Stimulated activated CD8-positive, alpha-beta memory T cell treated with anti-CD3 and anti-CD28 coated beads, Interleukin-15, amount 100 ng/mL, for 4 hours (primary cell): ENCODE results near the gene MAN1A1.
"Not testable (repeated sequence)": the region's sequence is repeated elsewhere in the genome, so short reads cannot be mapped to it uniquely, and the experiment has no call there.

Experiments used
- DNase-seq, 2 donors: peaks; one replicate each; pipeline ENCODE4 v3.0.0-alpha.2; 2020; ENCODE audit warnings: low read depth in 2 of 2

The MAN1A1 gene

DNA sequence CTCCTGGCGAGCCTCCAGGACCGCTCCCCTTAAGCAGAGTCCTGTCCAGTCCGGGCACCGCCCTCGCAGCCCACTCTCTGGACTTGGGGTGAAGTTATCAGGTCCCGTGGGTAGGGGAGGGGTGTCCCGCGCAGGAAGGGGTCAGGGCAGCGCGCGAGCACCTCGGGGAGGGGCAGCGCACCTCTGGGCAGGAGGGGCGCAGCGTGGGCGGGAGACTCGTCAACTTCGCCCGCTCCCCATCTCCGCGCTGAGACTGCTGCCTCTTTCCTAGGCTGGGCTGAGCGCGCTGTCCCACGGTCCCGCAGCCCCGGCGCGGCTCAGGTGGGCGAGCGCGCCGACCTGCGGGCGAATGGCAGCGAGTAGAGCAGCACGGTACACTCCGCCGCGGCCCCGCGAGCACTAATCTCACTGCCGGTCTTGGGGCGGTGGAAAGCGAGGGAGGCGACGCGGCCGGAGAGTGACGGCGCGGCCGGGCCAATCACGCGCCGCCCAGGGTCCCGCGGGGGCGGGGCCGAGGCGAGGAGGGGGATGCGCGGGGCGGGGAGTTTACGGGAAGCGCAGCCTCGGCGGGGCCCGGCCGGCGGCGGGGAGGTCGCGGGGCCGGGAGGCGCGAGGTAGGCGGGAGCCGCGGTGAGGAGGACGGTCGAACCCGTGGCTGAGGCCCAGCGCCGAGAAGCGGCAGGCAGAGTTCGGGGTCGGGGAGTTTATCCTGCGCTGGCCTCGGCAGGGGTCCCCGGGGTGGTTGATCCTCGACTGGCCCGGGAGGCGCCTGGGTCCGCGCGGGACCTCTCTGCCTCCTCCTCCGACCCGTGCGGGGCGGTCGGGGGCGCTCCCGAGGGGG is at the start of gene MAN1A1:
Gene MAN1A1, minus strand, starts transcription at position 401 of the 841 bp plus-strand sequence. CDS start 696 bp downstream, outside the sequence.
- peak; percentile 77 to 84 for DNase-seq

DNA sequence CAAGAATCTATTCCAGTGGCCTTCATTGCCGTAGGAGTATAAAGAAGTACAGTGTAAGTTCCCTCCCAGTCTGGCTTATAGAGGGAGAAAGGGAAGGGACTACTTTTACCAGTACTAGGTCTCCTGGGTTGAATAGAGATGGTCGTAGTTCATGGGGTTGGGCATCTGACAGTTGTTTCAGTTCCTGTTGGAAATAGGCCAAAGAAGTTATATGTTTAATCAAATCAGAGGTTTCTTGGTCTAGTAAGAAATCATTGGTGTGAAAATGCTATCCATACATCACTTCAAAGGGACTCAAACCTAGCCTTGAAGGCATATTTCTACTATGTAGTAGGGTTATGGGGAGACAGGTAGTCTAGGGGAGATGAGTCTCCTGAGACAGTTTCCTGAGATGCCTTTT is 45.6 kb upstream of the MAN1A1 start:
- no peak for DNase-seq

GRCh38 chr6:119390247-119390793 is 40.8 kb upstream of the MAN1A1 start:
- no peak for DNase-seq

GRCh38 chr6:119385994-119386393 is 36.4 kb upstream of the MAN1A1 start:
- DNase-seq, result no peak

GRCh38 chr6:119384444-119384843 is 34.9 kb upstream of the MAN1A1 start:
- no peak for DNase-seq

DNA sequence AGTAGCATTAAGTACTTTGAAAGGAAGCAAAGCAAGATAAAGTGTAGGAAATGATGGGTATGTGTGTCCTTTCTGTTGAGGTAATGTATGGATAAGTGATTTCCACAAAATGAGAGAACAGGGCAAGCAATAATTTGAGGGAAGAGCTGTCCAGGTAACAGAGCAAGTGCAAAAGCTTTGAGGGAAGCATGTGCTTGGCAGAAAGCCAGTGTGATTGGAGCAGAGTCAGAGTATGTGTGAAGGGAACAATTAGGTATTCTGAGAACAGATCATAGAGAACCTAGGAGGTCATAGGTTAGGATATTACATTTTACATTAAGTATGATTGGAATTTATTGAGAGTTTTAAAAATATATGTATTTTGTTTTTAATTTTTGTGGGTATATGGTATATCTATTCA is 30.2 kb upstream of the MAN1A1 start:
- DNase-seq, result no peak

DNA sequence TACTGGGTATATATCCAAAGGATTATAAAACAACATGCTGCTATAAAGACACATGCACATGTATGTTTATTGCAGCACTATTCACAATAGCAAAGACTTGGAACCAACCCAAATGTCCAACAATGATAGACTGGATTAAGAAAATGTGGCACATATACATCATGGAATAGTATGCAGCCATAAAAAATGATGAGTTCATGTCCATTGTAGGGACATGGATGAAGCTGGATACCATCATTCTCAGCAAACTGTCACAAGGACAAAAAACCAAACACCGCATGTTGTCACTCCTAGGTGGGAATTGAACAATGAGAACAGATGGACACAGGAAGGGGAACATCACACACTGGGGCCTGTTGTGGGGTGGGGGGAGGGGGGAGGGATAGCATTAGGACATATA is 27.5 kb upstream of the MAN1A1 start:
- DNase-seq, result not testable (repeated sequence)

- DNase-seq, result no peak
These were observed 20.5 kb upstream of the MAN1A1 start for GRCh38 chr6:119370080-119370479.

DNA sequence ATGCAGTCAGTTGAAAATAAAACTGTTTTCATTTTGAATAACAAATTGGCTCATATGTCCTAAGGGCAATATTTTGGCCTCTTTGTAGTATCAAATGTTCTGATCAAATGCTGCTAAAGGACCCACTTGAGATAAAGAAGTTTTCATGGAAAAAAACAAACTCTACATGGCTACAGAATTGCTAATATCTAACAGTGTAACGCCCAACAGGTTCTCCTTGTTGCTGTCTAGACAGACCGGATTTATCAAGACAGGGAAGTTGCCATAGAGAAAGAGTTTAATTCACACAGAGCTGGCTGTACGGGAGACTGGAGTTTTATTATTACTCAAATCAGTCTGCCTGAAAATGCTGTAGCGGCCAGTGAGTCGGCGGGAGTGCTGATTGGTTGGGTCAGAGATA is 19.4 kb upstream of the MAN1A1 start:
- no peak for DNase-seq

DNA sequence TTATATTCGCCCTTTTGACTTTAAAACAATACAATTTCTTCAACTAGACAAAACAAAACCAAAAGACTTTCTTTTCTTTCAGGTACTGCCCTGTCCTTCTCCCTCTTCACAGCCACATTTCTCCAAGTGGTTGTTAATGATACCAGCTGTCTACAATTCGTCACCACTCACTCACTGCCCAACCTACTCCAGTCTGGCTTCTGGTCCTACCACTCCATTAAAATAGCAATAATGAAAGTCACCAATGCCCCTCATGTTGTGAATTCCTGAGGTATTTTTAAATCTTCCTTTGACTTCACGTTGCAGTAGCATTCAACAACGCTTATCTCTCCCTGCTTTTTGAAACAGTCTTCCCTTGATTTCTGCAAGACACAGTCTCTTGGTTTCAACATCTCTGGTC is 11.6 kb upstream of the MAN1A1 start:
- DNase-seq, result no peak

DNA sequence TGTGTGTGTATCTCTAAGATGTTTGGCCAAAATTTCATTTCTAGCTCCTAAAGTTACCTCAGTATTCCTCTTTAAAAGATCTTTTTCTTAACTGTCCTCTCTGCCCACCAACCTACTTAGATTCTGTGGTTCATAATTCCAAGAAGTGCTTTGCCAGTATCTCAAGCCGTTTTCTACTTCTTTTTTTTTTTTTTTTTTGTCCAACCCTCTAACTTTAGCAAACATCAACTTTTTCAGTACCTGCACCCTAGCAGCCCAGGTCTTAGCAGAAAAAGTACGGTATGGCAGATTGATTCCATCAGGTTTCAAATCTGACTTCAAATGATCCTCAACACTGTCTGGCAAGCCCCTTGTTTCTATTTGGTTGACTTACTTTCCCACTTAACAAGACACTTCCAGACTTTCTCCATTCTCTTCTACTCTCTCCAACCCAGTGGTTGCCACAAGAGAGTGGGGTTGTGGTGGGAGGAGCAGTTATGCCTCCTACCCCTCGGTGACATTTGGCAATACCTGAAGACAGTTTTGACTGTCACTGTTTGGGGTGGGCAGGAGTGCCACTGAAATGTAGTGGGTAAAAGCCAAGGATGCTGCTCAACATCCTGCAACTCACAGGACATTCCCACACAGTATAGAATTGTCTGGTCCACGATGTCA is 10.8 kb upstream of the MAN1A1 start:
- DNase-seq, result no peak

DNA sequence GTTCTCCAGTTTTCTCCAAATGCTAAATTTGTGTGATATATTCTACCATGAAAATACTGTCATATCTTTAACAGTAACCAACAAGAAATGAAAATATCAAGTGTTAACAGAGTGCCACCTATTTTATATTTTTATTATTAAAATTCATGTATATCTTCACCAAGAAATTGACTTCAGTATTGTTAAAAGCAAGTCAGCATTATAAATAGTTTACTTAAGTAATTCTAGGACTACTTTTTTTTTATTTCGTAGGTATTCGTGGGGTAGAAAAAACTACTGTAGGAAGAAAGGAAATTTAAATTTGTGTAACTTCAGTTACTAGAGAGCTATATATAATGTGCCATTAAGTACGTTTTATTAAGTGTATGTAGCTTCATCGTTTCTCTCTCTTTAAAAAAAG is 6.3 kb upstream of the MAN1A1 start:
- no peak for DNase-seq

DNA sequence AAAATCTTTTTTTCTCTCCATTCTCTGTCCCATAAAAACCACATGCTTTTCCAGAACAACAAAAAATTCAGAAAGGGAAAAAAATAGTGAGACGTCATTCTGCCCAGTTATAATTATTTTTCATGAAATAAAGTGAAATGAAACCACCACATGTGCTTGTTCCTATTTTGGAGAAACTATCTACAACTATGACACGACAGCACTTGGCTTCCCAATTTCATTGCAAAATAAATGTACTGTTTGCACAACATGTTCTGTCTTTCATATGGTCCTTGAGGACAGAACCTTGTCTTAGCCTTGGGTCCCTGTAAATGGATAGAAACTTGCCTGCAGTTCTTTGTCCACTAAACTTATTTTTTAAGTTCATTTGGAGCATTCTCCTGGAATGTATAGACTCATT is 5.6 kb upstream of the MAN1A1 start:
- DNase-seq, result no peak

DNA sequence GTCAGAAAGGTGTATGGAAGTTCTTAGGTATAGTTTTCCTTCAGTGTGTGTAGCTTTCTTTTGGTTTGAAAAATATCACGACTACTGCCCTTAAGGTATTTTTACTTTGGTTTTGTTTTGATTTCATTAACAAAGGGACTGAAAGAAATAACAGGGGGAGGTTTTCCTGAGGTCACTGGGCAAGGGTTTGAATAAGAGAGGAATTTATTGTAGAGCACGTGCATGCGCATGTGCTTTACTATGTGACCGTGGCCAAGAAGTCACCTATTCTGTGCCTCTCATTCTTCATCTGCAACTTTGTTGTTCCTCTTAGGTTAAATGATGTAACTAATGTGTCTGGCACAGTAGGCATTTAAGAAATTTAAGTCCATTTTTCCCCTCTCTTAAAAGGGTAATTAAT is 4.1 kb upstream of the MAN1A1 start:
- no peak for DNase-seq

DNA sequence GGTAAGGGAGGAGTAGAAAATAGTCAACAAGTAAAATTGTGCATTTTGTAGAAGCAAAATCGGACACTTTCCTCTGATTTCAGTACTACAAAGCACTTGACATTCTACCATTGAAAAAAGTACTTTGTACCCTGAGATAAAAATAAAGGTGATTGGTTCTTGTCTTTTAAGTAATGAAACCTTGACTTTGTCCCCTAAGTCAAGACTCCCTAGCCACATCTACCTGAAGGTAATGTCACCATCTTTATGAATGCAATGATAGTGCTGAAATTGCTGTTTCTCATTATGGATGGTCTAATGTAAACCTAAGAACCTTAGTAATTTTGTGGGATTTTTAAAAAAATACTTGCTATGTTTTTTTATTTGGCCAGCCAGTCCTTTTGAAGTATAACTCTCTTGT is 2.4 kb upstream of the MAN1A1 start:
- no peak for DNase-seq

DNA sequence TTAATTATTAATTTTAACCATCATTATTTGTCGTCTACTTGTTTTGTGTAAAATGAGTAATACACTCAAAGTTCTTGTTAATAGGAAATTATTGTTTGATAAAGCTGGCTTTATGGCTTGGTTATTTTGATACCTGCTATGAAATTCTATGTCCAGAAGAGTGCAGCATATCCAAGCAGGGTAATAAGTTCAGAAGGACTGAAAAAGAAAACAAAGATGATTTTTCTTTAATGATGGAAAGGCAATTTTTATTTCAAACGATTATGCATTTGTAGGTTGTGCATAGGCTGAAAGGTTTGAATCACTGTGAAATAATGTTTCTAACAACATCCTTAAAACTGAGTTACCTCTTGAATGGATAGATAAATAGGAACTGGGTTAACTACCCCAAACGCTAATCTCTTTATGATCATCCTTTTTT is 1.4 kb upstream of the MAN1A1 start:
- DNase-seq, result no peak

GRCh38 chr6:119350202-119350951 is 816 bp upstream of the MAN1A1 start:
- DNase-seq, result peak in 1 of 2 donors; percentile 31

DNA sequence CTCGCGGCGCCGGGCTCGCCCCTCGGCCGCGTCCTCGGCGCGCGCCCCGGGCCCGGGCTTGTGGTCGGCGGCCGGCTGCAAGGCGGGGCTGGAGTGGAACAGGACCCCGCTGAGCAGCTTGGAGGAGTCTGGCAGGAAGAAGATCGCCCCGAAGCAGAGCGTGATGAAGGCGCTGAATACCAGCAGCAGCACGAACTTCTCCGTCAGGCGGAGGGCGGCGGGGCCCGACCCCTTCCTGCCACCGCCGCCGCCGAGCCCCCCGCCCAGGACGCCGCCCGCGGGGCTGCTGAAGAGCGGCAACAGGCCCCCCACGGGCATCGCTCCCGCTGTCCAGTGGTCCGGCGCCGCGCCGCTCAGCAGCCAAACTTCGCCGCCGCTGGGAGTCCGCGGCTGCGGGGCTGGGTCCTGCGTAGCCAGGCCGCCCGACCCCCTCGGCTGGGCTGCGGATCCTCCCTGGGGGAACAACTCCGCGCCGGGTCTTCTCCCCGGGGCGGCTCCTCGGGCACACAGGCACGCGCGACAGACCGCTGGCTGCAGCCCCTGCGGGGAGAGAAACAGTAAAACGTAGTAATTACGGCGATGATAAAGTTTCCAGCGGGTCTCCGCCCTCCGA is 707 bp downstream of the MAN1A1 start:
- DNase-seq, result no peak

- DNase-seq, result peak; percentile 5 to 12
These were observed 1.3 kb downstream of the MAN1A1 start for GRCh38 chr6:119348096-119348747.

DNA sequence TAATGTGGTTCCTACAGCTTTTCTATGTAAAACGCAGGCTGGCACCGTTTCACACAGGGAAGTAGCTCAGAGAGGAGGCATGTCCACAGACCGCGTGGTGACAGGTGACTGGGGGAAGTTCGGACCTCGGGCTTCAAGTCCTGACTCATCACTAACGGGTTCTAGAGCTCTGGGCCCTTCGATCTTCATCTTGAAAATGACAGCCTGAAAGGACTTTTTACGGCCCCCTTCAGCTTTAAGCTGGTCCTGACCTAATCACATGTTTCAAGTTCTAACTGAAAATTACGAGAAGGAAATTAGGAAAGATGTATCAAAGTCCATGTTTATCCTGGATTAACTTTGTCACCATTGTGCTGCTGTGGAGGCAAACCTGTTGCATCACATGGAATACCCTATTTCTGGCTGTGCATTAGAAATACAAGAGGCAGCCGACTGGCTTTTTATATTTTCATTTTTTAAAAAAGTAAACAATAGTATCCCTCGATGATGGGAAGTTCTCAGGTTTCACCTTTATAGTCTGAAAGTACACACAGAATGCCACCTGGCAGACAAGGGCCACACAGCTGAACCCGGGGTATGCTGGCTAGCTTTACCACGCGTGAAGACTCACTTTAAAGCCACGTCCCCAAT is 2.0 kb downstream of the MAN1A1 start:
- DNase-seq, result peak; percentile 10 to 16

- DNase-seq, result no peak
These were observed 2.6 kb downstream of the MAN1A1 start for GRCh38 chr6:119346936-119347335.
